Stimulated activated CD8-positive, alpha-beta memory T cell treated with anti-CD3 and anti-CD28 coated beads, Interleukin-4, amount 100 ng/mL, for 24 hours (primary cell): Measurements from ENCODE around the gene GRK3.
"Not testable (repeated sequence)": the region's sequence is repeated elsewhere in the genome, so short reads cannot be mapped to it uniquely, and the experiment has no call there.

ENCODE experiments used
- DNase-seq: peaks from one replicate; pipeline ENCODE4 v3.0.0-alpha.2; 2020; ENCODE audit warnings: low read depth

The GRK3 gene

GRCh38 chr22:25572708-25573171 is 8.3 kb downstream of the GRK3 start:
- no peak for DNase-seq

GRCh38 chr22:25573841-25574240 is 9.4 kb downstream of the GRK3 start:
- no peak for DNase-seq

GRCh38 chr22:25574736-25575135 is 10.3 kb downstream of the GRK3 start:
- DNase-seq, result no peak

- DNase-seq, result not testable (repeated sequence)
Observed at GRCh38 chr22:25575674-25576392, 11.4 kb downstream of the GRK3 start.

GRCh38 chr22:25581452-25581851 is 17.0 kb downstream of the GRK3 start:
- not testable (repeated sequence) for DNase-seq

- DNase-seq, result no peak
Observed at GRCh38 chr22:25582946-25583345, 18.5 kb downstream of the GRK3 start.

- not testable (repeated sequence) for DNase-seq
Observed at GRCh38 chr22:25584993-25585392, 20.5 kb downstream of the GRK3 start.

- DNase-seq, result not testable (repeated sequence)
Observed at GRCh38 chr22:25589664-25590063, 25.2 kb downstream of the GRK3 start.

- DNase-seq, result not testable (repeated sequence)
Observed at GRCh38 chr22:25593323-25593722, 28.8 kb downstream of the GRK3 start.

GRCh38 chr22:25598609-25599008 is 34.1 kb downstream of the GRK3 start:
- DNase-seq, result no peak

- no peak for DNase-seq
Observed at GRCh38 chr22:25602445-25602844, 38.0 kb downstream of the GRK3 start.

- no peak for DNase-seq
Observed at GRCh38 chr22:25602916-25603315, 38.4 kb downstream of the GRK3 start.

- not testable (repeated sequence) for DNase-seq
Observed at GRCh38 chr22:25605146-25605545, 40.7 kb downstream of the GRK3 start.

- not testable (repeated sequence) for DNase-seq
Observed at GRCh38 chr22:25605565-25605964, 41.1 kb downstream of the GRK3 start.

- DNase-seq, result not testable (repeated sequence)
Observed at GRCh38 chr22:25611284-25611683, 46.8 kb downstream of the GRK3 start.

- not testable (repeated sequence) for DNase-seq
Observed at GRCh38 chr22:25613131-25613530, 48.7 kb downstream of the GRK3 start.

GRCh38 chr22:25613558-25613957 is 49.1 kb downstream of the GRK3 start:
- DNase-seq, result not testable (repeated sequence)

- not testable (repeated sequence) for DNase-seq
Observed at GRCh38 chr22:25614791-25615190, 50.3 kb downstream of the GRK3 start.

GRCh38 chr22:25621986-25622385 is 57.5 kb downstream of the GRK3 start:
- no peak for DNase-seq

GRCh38 chr22:25623310-25623734 is 58.8 kb downstream of the GRK3 start:
- DNase-seq, result no peak

GRCh38 chr22:25623851-25624250 is 59.4 kb downstream of the GRK3 start:
- DNase-seq, result no peak

GRCh38 chr22:25624476-25624875 is 60.0 kb downstream of the GRK3 start:
- DNase-seq, result no peak

GRCh38 chr22:25625747-25626623 is 61.5 kb downstream of the GRK3 start:
- not testable (repeated sequence) for DNase-seq
